ENCODE measurements around the gene DENND11. TPM values are rescaled to one million over a fixed set of nuclear protein-coding genes. Genes with fewer than 3 reads are reported as not detected.

DENND11 gene
- total and polyA plus RNA-seq, 2 of the 4 experiments (the other 2 are of a cell fraction): 2.9 to 5.0 TPM

DNA sequence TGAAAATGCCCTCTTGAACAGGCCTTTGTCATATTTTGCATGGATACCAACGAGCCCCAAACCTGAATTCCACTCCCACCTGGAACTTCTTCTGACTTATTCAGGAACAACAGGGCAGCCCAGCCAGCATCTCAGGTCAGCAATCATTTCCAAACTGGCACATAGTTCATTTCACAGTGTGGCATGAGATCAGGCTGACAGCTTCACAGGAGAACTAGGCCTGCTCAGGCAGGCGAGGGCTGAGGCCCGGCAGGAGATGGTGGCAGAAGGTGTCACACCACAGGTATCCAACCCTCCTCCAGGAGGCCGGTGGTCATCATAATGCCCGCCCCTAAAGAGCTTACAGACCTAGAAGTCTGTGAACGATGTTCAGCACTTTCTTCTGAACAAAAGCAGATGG lies 42.5 kb downstream of the DENND11 start:
- Histone ChIP-seq H4K5ac (ENCODE audit: low read depth, low read length) (no peak overlapping the region), H3K27me3 (ENCODE audit: control insufficient read depth, insufficient read depth, low read length) (no peaks in the 10 kb centered on the region), H3K79me1 (ENCODE audit: low read depth in 1 of 2, low read length in 2 of 2) (no peaks in the 10 kb centered on the region), H3K56ac (ENCODE audit: extremely low read depth, insufficient read depth, low read length) (no peak overlapping the region), H2BK5ac (ENCODE audit: low read depth, low read length, poor library complexity, severe bottlenecking) (no peak overlapping the region), H3K23ac (ENCODE audit: low read depth, low read length) (no peak overlapping the region), H3K9me1 (ENCODE audit: insufficient read depth, low read length) (no peaks in the 10 kb centered on the region; the same call in 1 of the 2 replicates), H3K27ac (ENCODE audit: insufficient read depth, low read length) (no peak overlapping the region), H2AFZ (replicated peaks; ENCODE audit: low read length, poor library complexity) (no peak overlapping the region), H4K91ac (ENCODE audit: insufficient read depth, low read depth, low read length) (no peak overlapping the region), H2BK20ac (ENCODE audit: low read depth, low read length) (no peak overlapping the region), H3K14ac (replicated peaks; ENCODE audit: low read depth, low read length) (no peak overlapping the region), H3K4me1 (ENCODE audit: control insufficient read depth, insufficient read depth, low read length) (no peaks in the 10 kb centered on the region), H3K4ac (ENCODE audit: low read depth, low read length) (no peak overlapping the region), H2BK120ac (ENCODE audit: low read depth, low read length) (no peak overlapping the region), H4K20me1 (ENCODE audit: insufficient read depth, low read length) (no peaks in the 10 kb centered on the region), H3K4me3 (ENCODE audit: insufficient read depth, low read depth, low read length) (no peak overlapping the region), H2AK9ac (replicated peaks; ENCODE audit: low read depth, low read length, poor library complexity) (no peak overlapping the region), H4K8ac (ENCODE audit: low read depth in 2 of 2, low read length in 2 of 2) (no peak overlapping the region), H2BK15ac (ENCODE audit: low read depth, low read length) (no peak overlapping the region), H3K9me3 (ENCODE audit: control insufficient read depth, insufficient read depth, low read length) (no peaks in the 10 kb centered on the region), H2AK5ac (ENCODE audit: low read depth, low read length) (no peak overlapping the region), H3K9ac (ENCODE audit: low read depth, low read length) (no peak overlapping the region), H3K36me3 (ENCODE audit: control insufficient read depth, insufficient read depth, low read length) (peaks cover 13% of the 10 kb centered on the region), H3K4me2 (ENCODE audit: low read depth, low read length) (no peak overlapping the region), H3K18ac (ENCODE audit: low read depth, low read length) (no peak overlapping the region)
- TF ChIP-seq, protein P1, sequence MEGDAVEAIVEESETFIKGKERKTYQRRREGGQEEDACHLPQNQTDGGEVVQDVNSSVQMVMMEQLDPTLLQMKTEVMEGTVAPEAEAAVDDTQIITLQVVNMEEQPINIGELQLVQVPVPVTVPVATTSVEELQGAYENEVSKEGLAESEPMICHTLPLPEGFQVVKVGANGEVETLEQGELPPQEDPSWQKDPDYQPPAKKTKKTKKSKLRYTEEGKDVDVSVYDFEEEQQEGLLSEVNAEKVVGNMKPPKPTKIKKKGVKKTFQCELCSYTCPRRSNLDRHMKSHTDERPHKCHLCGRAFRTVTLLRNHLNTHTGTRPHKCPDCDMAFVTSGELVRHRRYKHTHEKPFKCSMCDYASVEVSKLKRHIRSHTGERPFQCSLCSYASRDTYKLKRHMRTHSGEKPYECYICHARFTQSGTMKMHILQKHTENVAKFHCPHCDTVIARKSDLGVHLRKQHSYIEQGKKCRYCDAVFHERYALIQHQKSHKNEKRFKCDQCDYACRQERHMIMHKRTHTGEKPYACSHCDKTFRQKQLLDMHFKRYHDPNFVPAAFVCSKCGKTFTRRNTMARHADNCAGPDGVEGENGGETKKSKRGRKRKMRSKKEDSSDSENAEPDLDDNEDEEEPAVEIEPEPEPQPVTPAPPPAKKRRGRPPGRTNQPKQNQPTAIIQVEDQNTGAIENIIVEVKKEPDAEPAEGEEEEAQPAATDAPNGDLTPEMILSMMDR (conservative IDR thresholded peaks at IDR 0.05; ENCODE audit: low read depth, low read length): no peak
- TF ChIP-seq, protein P2, sequence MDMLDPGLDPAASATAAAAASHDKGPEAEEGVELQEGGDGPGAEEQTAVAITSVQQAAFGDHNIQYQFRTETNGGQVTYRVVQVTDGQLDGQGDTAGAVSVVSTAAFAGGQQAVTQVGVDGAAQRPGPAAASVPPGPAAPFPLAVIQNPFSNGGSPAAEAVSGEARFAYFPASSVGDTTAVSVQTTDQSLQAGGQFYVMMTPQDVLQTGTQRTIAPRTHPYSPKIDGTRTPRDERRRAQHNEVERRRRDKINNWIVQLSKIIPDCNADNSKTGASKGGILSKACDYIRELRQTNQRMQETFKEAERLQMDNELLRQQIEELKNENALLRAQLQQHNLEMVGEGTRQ (IDR thresholded peaks at IDR 0.05; ENCODE audit: low read depth, low read length): no peak
- TF ChIP-seq NFE2L2 (IDR thresholded peaks at IDR 0.05; ENCODE audit: low read depth, low read length) (no peak), FOS (IDR thresholded peaks at IDR 0.05; ENCODE audit: low read depth, low read length) (no peak), SMC3 (IDR thresholded peaks at IDR 0.05; ENCODE audit: low read depth, low read length) (no peak), CEBPB (IDR thresholded peaks at IDR 0.05; ENCODE audit: low read depth, low read length) (no peak), RAD21 (IDR thresholded peaks at IDR 0.05; ENCODE audit: low read length) (no peak), MAZ (IDR thresholded peaks at IDR 0.05; ENCODE audit: borderline replicate concordance, low read depth, low read length) (no peak), MAFK (IDR thresholded peaks at IDR 0.05; ENCODE audit: low read depth, low read length) (no peak), CHD1 (IDR thresholded peaks at IDR 0.05; ENCODE audit: low read depth, low read length) (no peak)
- 85% methylated on average over 4 of the region's 6 CpGs; no CpG with 5 or more reads in 1 of the 2 experiments for WGBS, 2 experiments (ENCODE audit: extremely low coverage in 2 of 2, insufficient read length in 1 of 2)
- in situ Hi-C loops (cut with MboI; ENCODE audit: low sequenced_read_pairs) (loop anchor here (10.0 kb wide), 1 partner anchor 845 kb away; no protein-coding TSS in a partner anchor), dilution Hi-C loops (cut with HindIII; ENCODE audit: low sequenced_read_pairs, unreplicated experiment) (no loop called here), intact Hi-C loops (cut with micrococcal nuclease) (loop anchor here (10.0 kb wide), 1 partner anchor 585 kb away; the partner anchor contains the start of gene TMEM178B)
- CTCF ChIA-PET: interaction anchor here (1.1 to 1.5 kb wide), 2 partner anchors 10 to 78 kb away, joined by 3 to 4 read pairs; partner anchors contain the start of gene SSBP1
- ATAC-seq (ENCODE audit: low read depth) (no peak), DNase-seq (no peak)
- no TSS peak for BruUV-seq (replicated peaks)
- POLR2A ChIA-PET (ENCODE audit: unreplicated experiment): no interaction called here

Measured in IMR-90 (cell line).